Ascending aorta (tissue), 2 donors: ENCODE results near the gene NOTCH1. TPM values are rescaled to one million over a fixed set of nuclear protein-coding genes. Genes with fewer than 3 reads are reported as not detected.

Experiments used
- DNase-seq, 2 donors: peaks; one replicate each; pipeline ENCODE4 v3.0.0-alpha.2; 2019; ENCODE audit warnings: low spot score in 2 of 2
- H3K27ac ChIP-seq, 2 donors: fragments of 200-600 bp; sonication (generic); one replicate each; pipeline ENCODE4 v1.5.1; 2016 to 2017; ENCODE audit warnings: mild to moderate bottlenecking in 1 of 2
- H3K27me3 ChIP-seq: fragments of 200-600 bp; sonication (generic); one replicate; pipeline ENCODE4 v1.5.1; 2017
- H3K36me3 ChIP-seq, 2 donors: fragments of 200-600 bp; sonication (generic); one replicate each; pipeline ENCODE4 v1.5.1; 2016
- H3K4me1 ChIP-seq, 2 donors: fragments of 200-600 bp; sonication (generic); one replicate each; pipeline ENCODE4 v1.5.1; 2016 to 2017; ENCODE audit warnings: mild to moderate bottlenecking in 1 of 2
- H3K4me3 ChIP-seq, 2 donors: fragments of 200-600 bp; sonication (generic); one replicate each; pipeline ENCODE4 v1.5.1; 2016 to 2017; ENCODE audit warnings: mild to moderate bottlenecking in 1 of 2
- H3K9me3 ChIP-seq, 2 donors: fragments of 200-600 bp; sonication (generic); one replicate each; pipeline ENCODE4 v1.5.1; 2016
- CTCF ChIP-seq, 3 experiments: fragments of 200-600 bp in 2 of 3; fragments of 450-650 bp in 1 of 3; sonication (generic) in 2 of 3; IDR thresholded peaks; one replicate each; pipeline ENCODE4 v1.5.1; 2016 to 2019; ENCODE audit warnings: antibody characterized with exemption in 3 of 3, mild to moderate bottlenecking in 1 of 3, moderate library complexity in 1 of 3
- intact Hi-C: fragments of 100-400 bp; cut with DNase I; formaldehyde crosslinking; loops from one replicate; pipeline ENCODE4 v1.15.1; 2023
- total RNA-seq: library from RNA; depleted of rRNA; stranded (reverse); fragments of >200 nt; gene quantifications from one replicate; pipeline ENCODE4 v1.1.0, GENCODE V29; 2016

NOTCH1 gene
- total RNA-seq, 1 donor from 2014 or later, result 120 TPM

GRCh38 chr9:136539427-136540421 lies 6.1 kb downstream of the NOTCH1 start:
- Histone ChIP-seq H3K4me1 (peaks cover 4 to 21% of the 10 kb centered on the region in 2 donors), H3K9me3 (no peaks in the 10 kb centered on the region), H3K27ac (peak overlapping the region; percentile 73 to 76), H3K4me3 (peak overlapping the region in 1 of 2 donors; percentile 17), H3K36me3 (peaks cover 6 to 9% of the 10 kb centered on the region in 2 donors), H3K27me3 (no peaks in the 10 kb centered on the region)
- no peak for TF ChIP-seq CTCF (IDR thresholded peaks at IDR 0.05)
- DNase-seq, result peak; percentile 84 to 95
- intact Hi-C loops, result no loop called here

GRCh38 chr9:136538599-136539426 lies 7.0 kb downstream of the NOTCH1 start:
- no peak overlapping the region for H3K4me3 ChIP-seq
- no peaks in the 10 kb centered on the region for H3K27me3 ChIP-seq
- H3K27ac ChIP-seq, result peak overlapping the region; percentile 55 to 73
- intact Hi-C loops, result no loop called here
- TF ChIP-seq CTCF (IDR thresholded peaks at IDR 0.05), result no peak
- H3K36me3 ChIP-seq, result peaks cover 6 to 13% of the 10 kb centered on the region in 2 donors
- H3K9me3 ChIP-seq, result no peaks in the 10 kb centered on the region
- DNase-seq, result no peak
- peaks cover 0 to 12% of the 10 kb centered on the region in 2 donors for H3K4me1 ChIP-seq

GRCh38 chr9:136537896-136538598 lies 7.8 kb downstream of the NOTCH1 start:
- intact Hi-C loops, result no loop called here
- no peak for TF ChIP-seq CTCF (IDR thresholded peaks at IDR 0.05)
- H3K4me1 ChIP-seq, result peaks cover 0 to 8% of the 10 kb centered on the region in 2 donors
- DNase-seq, result no peak
- H3K36me3 ChIP-seq, result peaks cover 6 to 13% of the 10 kb centered on the region in 2 donors
- no peaks in the 10 kb centered on the region for H3K9me3 ChIP-seq
- no peaks in the 10 kb centered on the region for H3K27me3 ChIP-seq
- peak overlapping the region; percentile 55 to 73 for H3K27ac ChIP-seq
- H3K4me3 ChIP-seq, result no peak overlapping the region

- no peak for TF ChIP-seq CTCF (IDR thresholded peaks at IDR 0.05)
- peaks cover 0 to 8% of the 10 kb centered on the region in 2 donors for H3K4me1 ChIP-seq
- H3K4me3 ChIP-seq, result no peak overlapping the region
- peaks cover 6 to 13% of the 10 kb centered on the region in 2 donors for H3K36me3 ChIP-seq
- no peak overlapping the region for H3K27ac ChIP-seq
- no peak for DNase-seq
- no peaks in the 10 kb centered on the region for H3K9me3 ChIP-seq
- no peaks in the 10 kb centered on the region for H3K27me3 ChIP-seq
- intact Hi-C loops, result no loop called here
Observed at GRCh38 chr9:136537411-136537810, 8.4 kb downstream of the NOTCH1 start.

- Histone ChIP-seq H3K4me1 (peaks cover 0 to 10% of the 10 kb centered on the region in 2 donors), H3K9me3 (no peaks in the 10 kb centered on the region), H3K4me3 (no peak overlapping the region), H3K27me3 (no peaks in the 10 kb centered on the region), H3K27ac (no peak overlapping the region), H3K36me3 (peaks cover 6 to 10% of the 10 kb centered on the region in 2 donors)
- intact Hi-C loops, result no loop called here
- no peak for TF ChIP-seq CTCF (IDR thresholded peaks at IDR 0.05)
- no peak for DNase-seq
Observed at GRCh38 chr9:136536721-136537241, 9.1 kb downstream of the NOTCH1 start.
